Endodermal cell (in vitro differentiated cells): ENCODE measurements around the gene CISH. TPM values are rescaled to one million over a fixed set of nuclear protein-coding genes. Genes with fewer than 3 reads are reported as not detected.

Experiments
- DNase-seq: peaks from one replicate; pipeline ENCODE4 v3.0.0-alpha.2; 2017
- H3K27ac ChIP-seq: 2 replicates; pipeline ENCODE4 v1.5.1; 2013; ENCODE audit warnings: mild to moderate bottlenecking, low read depth, low read length, moderate library complexity
- H3K27me3 ChIP-seq: 2 replicates; pipeline ENCODE4 v1.6.1; 2013; ENCODE audit warnings: mild to moderate bottlenecking, low read length, moderate library complexity; ENCODE audit not compliant: insufficient read depth, control insufficient read depth, poor library complexity, severe bottlenecking
- H3K36me3 ChIP-seq: 2 replicates; pipeline ENCODE4 v1.7.0; 2013; ENCODE audit warnings: mild to moderate bottlenecking, low read length, moderate library complexity; ENCODE audit not compliant: control insufficient read depth, insufficient read depth
- H3K4me1 ChIP-seq: one replicate; pipeline ENCODE4 v1.7.0; 2013; ENCODE audit warnings: low read length; ENCODE audit not compliant: control insufficient read depth, insufficient read depth
- H3K4me3 ChIP-seq: 2 replicates; pipeline ENCODE4 v1.5.1; 2013; ENCODE audit warnings: mild to moderate bottlenecking, low read length, moderate library complexity
- H3K9ac ChIP-seq: 2 replicates; pipeline ENCODE4 v1.6.1; 2013; ENCODE audit warnings: mild to moderate bottlenecking, low read length, moderate library complexity; ENCODE audit not compliant: poor library complexity, severe bottlenecking; ENCODE audit errors: extremely low read depth
- H3K9me3 ChIP-seq: 2 replicates; pipeline ENCODE4 v1.6.1; 2013; ENCODE audit warnings: mild to moderate bottlenecking, low read length, moderate library complexity; ENCODE audit not compliant: control insufficient read depth
- H3K27ac Mint-ChIP-seq: 2 replicates; pipeline ENCODE4 v1.8.0; 2020; ENCODE audit warnings: mixed read lengths
- H3K27me3 Mint-ChIP-seq: 2 replicates; pipeline ENCODE4 v1.8.0; 2021; ENCODE audit warnings: mild to moderate bottlenecking, mixed read lengths; ENCODE audit not compliant: insufficient read depth
- H3K36me3 Mint-ChIP-seq: 2 replicates; pipeline ENCODE4 v1.8.0; 2020; ENCODE audit warnings: low read depth, mixed read lengths
- H3K4me1 Mint-ChIP-seq: 2 replicates; pipeline ENCODE4 v1.8.0; 2020; ENCODE audit warnings: mixed read lengths
- H3K4me3 Mint-ChIP-seq: 2 replicates; pipeline ENCODE4 v1.8.0; 2020; ENCODE audit warnings: mild to moderate bottlenecking, moderate library complexity, mixed read lengths
- H3K9me3 Mint-ChIP-seq: 2 replicates; pipeline ENCODE4 v1.8.0; 2020; ENCODE audit warnings: mild to moderate bottlenecking, mixed read lengths
- CTCF ChIP-seq: fragments of 200-600 bp; sonication (generic); conservative IDR thresholded peaks from 2 replicates; pipeline ENCODE4 v1.5.0; 2021; ENCODE audit warnings: antibody characterized with exemption, mild to moderate bottlenecking
- WGBS, 2 experiments: methylation state at CpG; one replicate each; pipeline versions ENCODE4 v1.1.5 to v1.1.7; 2013; ENCODE audit warnings: missing lambda C conversion rate in 2 of 2, mixed read lengths in 1 of 2; ENCODE audit not compliant: insufficient coverage in 1 of 2, insufficient read length in 1 of 2; 5-methylcytosine and 5-hydroxymethylcytosine counted together
- total RNA-seq, 2 donors: library from RNA; stranded (reverse); fragmentation: NEBNext Ultra II Directional in 1 of 2; extraction: Animal tissue kit (Norgen Biotek cat#: 25700) in 1 of 2; gene quantifications; 2 replicates in 1 of 2; 3 replicates in 1 of 2; pipeline ENCODE4 v1.2.1, GENCODE V29; 2021

CISH gene
- total RNA-seq, 2 donors from 2014 or later = 1.2 to 2.0 TPM

- Mint-ChIP-seq H3K9me3 (no peaks in the 10 kb centered on the region), H3K4me3 (no peak overlapping the region), H3K36me3 (no peaks in the 10 kb centered on the region), H3K4me1 (peaks cover 14% of the 10 kb centered on the region), H3K27ac (no peak overlapping the region), H3K27me3 (peaks cover 43% of the 10 kb centered on the region)
- no peaks in the 10 kb centered on the region for H3K4me1 ChIP-seq
- 90 to 92% methylated on average over 3 of the region's 3 CpGs for WGBS, 2 experiments
- H3K4me3 ChIP-seq = no peak overlapping the region
- H3K9me3 ChIP-seq = no peaks in the 10 kb centered on the region
- TF ChIP-seq CTCF = no peak
- DNase-seq = no peak
- peaks cover 22% of the 10 kb centered on the region for H3K27me3 ChIP-seq
- peaks cover 6% of the 10 kb centered on the region for H3K36me3 ChIP-seq
- H3K9ac ChIP-seq = no peak overlapping the region
- H3K27ac ChIP-seq = no peak overlapping the region
Observed at GRCh38 chr3:50609763-50610085, 1.9 kb downstream of the CISH start.

GRCh38 chr3:50609071-50609762 is 2.4 kb downstream of the CISH start:
- no peak for TF ChIP-seq CTCF
- H3K4me3 ChIP-seq = no peak overlapping the region
- no peaks in the 10 kb centered on the region for H3K9me3 ChIP-seq
- 94 to 97% methylated on average over 3 to 5 of the region's 5 CpGs for WGBS, 2 experiments
- no peak overlapping the region for H3K4me3 Mint-ChIP-seq
- H3K9ac ChIP-seq = no peak overlapping the region
- H3K27me3 ChIP-seq = peaks cover 22% of the 10 kb centered on the region
- H3K27me3 Mint-ChIP-seq = peaks cover 42% of the 10 kb centered on the region
- no peaks in the 10 kb centered on the region for H3K36me3 Mint-ChIP-seq
- peaks cover 6% of the 10 kb centered on the region for H3K36me3 ChIP-seq
- no peak overlapping the region for H3K27ac ChIP-seq
- no peaks in the 10 kb centered on the region for H3K4me1 ChIP-seq
- DNase-seq = no peak
- H3K9me3 Mint-ChIP-seq = no peaks in the 10 kb centered on the region
- H3K27ac Mint-ChIP-seq = no peak overlapping the region
- H3K4me1 Mint-ChIP-seq = peaks cover 14% of the 10 kb centered on the region

GRCh38 chr3:50608278-50608677 is 3.3 kb downstream of the CISH start:
- Mint-ChIP-seq H3K36me3 (no peaks in the 10 kb centered on the region), H3K27me3 (peaks cover 33% of the 10 kb centered on the region), H3K27ac (no peak overlapping the region), H3K4me3 (no peak overlapping the region), H3K9me3 (no peaks in the 10 kb centered on the region), H3K4me1 (peaks cover 13% of the 10 kb centered on the region)
- Histone ChIP-seq H3K4me3 (no peak overlapping the region), H3K4me1 (no peaks in the 10 kb centered on the region), H3K27me3 (peaks cover 16% of the 10 kb centered on the region), H3K27ac (no peak overlapping the region), H3K9ac (no peak overlapping the region), H3K9me3 (no peaks in the 10 kb centered on the region), H3K36me3 (peaks cover 6% of the 10 kb centered on the region)
- DNase-seq = no peak
- TF ChIP-seq CTCF = no peak
- WGBS, 2 experiments = 87 to 92% methylated on average over 3 to 7 of the region's 7 CpGs
